HG03460 (cell line): ENCODE measurements around the gene AVL9.

Experiments
- ATAC-seq: cut with Tn5 transposase; IDR thresholded peaks from one replicate; pipeline ENCODE4 v1.9.1; 2021; ENCODE audit not compliant: unreplicated experiment

Gene AVL9

DNA sequence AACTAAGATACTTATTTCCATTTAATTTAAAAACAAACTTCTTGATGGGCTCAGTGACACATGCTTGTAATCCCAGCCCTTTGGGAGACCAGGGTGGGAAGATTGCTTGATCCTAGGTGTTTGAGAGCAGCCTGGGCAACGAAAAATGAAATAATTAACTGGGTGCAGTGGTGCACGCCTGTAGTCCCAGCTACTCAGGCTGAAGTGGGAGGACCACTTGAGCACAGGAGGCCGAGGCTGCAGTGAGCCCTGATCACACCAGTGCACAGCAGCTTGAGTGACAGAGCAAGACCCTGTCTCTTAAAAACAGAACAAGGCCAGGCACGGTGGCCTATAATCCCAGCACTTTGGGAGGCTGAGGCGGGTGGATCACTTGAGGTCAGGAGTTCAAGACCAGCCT lies 37.4 kb downstream of the AVL9 start:
- ATAC-seq = no peak

DNA sequence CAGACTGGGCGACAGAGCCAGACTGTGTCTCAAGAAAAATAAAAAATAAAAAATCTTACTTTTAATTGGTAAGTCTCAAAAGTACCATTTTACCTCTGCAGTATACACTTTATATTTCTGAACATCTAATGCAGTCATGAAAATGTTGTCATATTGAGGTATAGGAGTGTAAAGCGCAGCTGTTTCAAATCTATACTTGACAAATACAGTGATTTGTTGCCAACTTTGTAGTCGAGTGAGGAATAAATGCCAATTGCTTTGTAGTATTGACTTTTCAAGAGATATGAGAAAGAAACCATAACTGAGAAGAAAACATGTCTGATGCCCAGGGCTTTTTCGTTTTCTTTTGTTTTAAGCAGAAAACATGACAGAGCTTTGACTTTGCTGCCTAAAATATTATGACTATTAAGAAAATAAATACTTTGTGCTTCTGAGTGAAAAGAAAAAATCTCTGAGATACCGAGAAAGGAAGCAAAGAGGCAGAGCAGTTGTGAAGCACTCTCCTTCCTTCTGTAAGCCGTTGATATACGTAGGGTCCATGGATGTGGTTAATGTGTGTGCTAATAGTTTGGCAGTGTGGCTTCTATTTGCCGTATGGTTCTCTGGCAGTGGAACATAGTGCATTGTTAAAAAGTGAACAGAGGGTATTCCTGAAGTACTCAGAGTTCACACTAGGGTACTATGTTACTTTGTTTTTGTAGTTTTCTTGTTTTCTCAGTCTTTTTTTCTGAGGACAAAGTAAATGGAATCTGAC lies 38.2 kb downstream of the AVL9 start:
- no peak for ATAC-seq

DNA sequence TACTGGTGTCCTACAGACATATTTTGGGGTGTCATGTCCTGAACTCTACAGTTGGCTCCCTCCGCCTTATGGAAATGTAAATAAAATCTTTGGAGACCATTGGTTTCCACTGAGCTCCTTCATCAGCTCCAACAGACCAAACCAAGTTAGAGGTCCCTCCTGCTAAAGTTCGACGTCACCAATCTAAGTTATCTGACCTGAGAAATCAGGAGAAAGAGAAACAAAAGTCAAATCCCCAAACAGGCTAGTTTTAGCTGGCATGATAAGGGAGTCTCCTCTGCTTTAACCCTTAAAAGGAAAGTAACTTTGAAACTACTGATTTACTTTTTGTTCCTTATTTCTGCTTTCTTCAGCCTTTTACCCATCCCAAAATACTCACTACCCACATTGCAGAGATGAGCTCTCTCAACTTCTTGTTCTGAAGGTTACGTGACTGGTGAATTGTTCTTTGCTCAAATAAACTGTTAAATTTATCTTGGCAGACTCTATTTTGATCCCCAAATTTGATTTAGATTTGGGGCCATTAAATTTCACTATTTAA lies 39.9 kb downstream of the AVL9 start:
- no peak for ATAC-seq

DNA sequence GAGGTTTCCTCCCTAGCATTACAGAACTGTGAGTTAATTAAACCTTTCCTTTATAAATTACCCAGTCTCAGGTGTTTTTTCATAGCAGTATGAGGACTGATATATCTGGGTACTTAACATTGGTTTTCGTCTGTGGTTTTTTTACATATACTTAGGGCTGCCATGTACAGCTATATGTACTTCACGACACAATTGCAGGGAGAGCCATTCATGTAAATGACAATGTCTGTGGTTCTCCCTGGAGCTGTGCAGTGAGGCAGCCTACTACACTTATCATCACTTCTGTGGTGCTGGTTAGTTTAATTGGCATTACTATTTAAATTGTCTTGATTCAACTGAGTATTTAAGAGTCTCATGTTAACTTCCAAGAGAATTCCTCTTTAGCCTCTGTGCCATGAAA lies 40.7 kb downstream of the AVL9 start:
- no peak for ATAC-seq

DNA sequence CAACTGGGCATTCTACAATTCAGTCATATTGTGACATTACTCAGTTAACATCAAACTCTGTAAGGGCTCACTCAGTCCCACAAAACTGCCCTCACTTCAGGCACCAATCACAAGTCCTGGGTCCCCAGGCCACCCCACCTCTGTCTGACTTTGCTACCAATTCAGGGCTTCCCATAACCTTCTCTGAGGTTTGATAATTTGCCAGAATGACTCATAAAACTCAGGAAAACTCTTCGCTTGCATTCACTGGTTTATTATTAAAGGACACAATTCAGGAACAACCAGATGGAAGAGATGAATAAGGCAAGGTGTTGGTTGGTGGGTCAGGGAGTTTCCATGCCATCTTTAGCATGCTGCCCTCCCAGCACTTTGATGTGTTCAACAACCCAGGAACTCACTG lies 41.3 kb downstream of the AVL9 start:
- ATAC-seq = no peak

DNA sequence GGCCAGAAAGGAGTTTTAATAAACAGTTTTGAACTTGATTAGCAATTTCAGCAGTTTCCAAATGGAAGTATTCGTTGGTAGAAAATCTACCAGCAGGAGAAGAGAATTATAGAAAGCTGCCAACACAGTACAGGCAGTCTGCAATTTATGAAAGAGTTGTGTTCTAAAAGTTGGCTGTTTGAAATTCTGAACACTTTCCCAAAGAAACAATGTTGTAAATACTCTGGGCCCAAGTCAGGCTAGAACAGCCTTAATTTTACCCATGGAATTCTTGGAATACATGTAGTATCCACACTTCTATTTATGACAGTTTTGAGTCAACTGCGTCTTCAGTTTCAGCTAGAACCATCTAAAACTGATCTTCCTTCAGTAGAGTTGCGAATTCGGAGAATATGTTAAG lies 42.5 kb downstream of the AVL9 start:
- no peak for ATAC-seq

DNA sequence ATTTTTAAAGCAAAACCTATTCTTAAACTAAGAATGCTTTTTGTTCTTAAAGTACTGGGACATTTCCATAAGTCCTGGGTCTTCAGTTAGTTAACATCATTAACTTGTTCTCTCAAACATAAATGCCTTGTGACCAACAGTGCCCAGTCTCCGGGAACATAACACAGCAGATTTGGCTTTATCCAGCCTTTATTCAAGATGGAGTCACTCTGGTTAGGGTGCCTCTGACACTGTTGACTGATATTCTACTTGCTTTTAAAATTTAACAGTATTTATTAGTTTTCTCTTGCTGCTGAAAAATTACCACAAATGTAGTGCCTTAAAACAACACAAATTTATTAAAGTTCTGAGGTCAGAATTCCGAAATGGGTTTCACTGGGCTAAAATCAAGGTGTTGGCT lies 44.1 kb downstream of the AVL9 start:
- ATAC-seq = no peak

DNA sequence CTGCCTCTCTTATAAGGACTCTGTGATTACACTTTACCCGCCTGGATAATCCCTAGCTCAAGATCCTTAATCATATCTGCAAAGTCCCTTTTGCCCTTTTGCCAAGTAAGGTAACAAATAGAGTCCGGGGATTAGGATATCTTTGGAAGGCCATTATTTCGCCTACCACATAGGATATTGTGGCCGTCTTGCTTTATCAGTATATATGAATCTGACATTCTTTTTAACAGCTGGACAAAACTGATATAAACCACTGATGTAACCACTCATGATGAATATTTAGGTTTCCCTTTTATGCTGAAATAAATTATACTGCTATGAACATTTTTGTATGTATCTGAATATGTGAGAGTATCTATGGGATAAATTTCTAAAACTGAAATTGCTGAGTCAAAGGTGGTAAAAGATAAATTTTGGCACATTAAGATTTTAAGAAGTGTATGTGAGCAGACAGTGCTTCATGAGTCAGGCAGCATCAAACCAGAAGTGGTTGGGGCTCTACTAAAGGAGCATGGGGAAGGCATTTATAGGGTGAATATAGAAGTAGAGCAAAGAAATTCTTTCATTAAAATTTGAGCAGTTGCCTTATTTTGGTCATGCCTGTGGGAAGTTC lies 44.7 kb downstream of the AVL9 start:
- no peak for ATAC-seq

DNA sequence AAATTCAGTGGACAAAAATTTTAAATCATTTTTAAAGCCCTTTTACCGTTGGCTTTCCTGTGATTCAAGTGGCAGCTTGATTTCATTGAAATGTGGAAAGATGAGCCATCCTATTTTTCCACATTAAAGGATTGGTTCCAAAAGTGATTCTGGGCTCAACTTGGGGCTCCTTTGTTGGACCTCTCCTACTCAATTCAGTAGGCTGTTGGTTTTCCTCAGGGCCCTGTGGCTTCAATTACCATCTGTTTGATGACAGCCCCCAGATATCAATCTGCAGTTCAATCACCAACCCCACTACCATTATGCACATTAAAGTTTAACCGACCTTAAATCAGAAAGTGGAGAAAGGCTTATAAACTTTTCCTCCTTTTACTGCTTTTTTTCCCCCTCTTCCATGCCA lies 47.3 kb downstream of the AVL9 start:
- ATAC-seq = no peak

DNA sequence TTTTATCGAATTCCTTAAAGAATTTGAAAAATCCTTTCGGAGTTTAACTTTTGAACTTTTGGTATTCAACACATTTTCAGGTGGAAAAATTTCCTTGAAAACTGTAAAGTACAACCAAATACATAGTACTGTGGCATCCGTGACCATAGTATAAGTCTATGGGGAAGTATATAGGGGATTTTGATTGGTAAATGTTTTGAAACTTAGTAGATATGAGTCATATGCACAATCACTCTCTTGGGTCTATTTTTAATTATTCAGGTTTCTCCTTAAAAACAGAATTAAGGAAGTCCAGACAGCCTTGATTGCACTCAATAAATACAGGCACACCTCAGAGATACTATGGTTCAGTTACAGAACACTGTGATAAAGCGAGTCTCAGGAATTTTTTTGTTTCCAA lies 64.2 kb downstream of the AVL9 start:
- ATAC-seq = no peak

DNA sequence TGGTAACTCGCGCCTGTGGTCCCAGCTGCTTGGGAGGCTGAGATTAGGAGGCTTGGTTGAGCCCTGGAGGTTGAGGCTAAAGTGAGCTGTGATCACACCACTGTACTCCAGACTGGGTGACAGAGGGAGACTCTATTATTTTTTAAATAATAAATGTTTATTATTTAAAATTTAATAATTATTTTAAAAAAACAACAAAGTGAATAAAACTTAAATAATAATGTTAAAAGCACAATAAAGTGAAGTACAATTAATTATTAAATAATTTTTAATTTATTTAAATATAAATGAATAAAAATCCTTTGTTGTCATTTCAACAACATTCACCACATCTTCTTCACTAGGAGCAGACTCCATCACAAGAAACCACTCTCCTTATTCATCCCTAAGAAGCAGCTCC lies 64.8 kb downstream of the AVL9 start:
- ATAC-seq = no peak

DNA sequence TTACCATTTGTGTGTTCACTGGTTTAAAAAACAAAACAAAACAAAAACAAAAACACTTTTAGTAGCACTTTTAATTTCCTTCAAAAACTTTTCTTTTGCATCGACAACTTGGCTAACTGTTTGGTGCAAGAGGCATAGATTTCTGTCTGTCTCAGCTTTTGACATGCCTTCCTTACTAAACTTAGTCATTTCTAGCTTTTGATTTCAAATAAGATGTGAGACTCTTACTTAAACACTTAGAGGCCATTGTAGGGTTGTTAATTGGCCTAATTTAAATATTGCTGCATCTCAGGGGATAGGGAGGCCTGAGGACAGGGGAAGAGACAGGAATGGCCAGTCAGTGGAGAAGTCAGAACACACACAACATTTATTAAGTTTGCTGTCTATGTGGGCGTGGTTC lies 66.3 kb downstream of the AVL9 start:
- ATAC-seq = no peak

DNA sequence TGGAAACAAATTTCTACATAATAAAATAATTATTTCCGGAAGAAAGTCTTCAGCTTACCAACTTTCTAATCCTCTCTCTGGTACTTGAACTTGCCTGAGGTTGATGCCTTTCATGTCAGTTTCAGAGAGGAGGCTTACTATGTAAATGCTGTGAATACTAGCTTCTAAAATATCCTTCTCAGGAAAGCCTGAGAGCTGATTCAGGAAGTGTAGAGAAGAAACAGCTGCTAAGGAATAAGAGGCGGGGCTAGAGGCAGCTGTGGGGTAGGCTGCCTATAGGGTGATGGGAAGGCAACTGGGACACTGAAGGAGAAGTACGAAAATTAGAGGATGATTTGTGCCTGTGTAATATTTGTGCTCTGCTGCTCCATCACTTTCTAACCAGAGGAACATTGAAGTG lies 69.3 kb downstream of the AVL9 start:
- ATAC-seq = no peak

DNA sequence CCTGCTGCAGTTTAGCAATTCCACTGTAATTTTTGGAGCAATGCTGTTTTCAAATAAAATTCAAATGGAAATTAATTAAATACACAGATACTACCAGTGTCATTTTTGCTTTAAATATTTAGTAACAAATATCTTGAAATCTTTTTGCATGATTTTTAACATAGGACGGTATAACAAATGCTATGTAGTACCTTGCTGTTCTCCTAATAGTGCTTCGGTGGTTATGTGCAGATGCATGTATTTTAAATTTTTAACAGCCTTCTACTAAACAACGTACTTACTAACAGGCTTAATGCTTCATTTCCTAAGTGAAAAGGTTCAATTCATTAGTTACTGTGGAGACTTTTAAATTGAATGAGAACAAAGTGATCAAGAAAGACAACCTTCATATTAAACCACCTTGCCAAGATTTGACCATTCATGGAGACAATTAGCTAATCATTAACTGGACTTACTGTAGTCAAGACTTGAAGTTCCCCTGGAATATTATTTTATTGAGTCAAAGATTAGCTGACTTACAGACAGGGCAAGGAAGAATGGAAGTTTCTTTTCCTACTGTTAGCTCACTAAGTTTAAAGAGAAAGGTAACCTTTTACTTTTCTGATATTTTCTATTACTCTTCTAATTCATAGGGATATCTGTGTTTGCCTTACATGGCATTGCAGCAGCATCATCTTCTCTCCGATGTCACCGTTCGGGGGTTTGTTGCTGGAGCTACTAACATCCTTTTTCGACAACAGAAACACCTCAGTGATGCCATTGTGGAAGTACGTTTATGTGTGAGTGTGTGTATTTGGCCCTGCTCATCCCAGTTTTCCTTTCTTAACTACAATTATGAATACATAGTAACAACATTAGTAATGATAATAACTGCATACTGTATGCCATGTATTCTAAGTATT lies 74.3 kb downstream of the AVL9 start:
- no peak for ATAC-seq

DNA sequence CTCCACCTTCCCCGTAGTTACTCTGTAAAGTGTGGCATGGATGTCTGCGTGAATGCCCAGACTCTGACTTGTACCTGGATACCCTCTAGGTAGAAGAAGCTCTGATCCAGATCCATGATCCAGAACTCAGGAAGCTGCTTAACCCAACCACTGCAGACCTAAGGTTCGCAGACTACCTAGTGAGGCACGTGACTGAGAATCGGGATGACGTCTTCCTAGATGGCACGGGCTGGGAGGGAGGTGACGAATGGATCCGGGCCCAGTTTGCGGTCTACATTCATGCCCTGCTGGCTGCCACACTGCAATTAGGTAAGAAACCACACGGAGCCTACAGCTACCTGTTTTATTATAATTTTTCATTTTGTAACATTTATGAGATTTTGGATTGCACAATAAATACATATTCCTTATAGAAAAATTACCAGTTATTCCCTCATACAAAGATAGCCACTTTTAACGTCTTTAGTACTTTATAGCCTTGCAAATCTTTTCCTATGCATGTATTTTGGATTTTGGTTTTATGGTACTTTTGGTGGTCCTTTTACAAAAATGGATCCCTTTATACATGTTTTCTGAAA lies 77.9 kb downstream of the AVL9 start:
- ATAC-seq = no peak

DNA sequence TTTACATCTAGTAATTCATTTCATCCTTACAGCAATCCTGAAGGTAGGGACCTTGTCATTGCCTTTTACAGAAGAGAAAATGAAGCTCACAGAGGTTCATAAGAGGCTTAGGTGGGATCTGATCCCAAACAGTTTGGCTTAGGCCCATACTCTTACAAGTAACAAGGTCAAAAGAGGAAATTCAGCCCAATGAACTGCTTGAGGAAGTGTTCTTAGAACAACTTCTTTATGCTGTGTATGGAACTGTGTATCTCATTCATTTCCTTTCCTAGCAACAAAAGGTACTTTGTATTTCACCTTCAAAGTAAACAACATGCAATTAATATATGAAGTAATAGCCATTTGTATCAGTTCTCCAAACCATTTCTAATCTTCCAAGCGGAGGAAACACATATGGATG lies 79.3 kb downstream of the AVL9 start:
- no peak for ATAC-seq

DNA sequence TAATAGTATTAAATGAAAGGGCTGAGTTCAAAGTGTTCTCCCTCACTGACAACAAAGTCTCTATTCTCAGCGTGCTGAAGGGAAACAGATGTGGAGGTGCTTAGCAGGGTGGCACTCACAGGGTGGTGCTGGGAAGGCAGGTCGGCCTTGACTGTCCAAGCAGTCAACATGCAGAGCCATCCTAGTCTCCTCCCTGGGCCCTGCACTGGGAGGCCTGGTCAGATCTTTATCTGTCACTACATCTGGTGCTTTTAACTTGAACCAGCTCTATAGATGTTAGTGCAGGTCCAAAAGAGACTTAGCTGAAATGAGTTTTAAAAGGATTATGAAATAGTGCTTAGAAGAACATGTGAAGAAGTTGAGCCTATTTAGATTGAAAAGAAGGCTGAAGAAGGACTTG lies 82.1 kb downstream of the AVL9 start:
- no peak for ATAC-seq

DNA sequence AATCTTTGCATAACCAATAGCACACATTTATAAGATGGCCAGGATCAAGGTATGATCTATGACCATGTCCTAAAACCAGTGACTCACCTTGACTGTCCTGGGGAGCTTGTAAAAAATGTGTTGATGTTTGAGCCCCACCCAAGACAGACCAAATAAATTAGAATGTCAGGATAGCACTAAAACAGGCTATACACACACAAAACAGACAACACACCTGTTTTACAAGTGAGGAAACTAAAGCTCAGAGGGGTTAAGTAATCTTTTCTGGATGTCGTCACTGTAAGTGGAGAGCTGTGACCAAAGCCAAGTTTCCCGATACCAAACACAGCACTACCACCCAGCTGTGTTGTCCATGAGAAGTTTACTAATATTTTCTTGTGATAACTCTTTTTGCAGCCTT lies 84.5 kb downstream of the AVL9 start:
- no peak for ATAC-seq

DNA sequence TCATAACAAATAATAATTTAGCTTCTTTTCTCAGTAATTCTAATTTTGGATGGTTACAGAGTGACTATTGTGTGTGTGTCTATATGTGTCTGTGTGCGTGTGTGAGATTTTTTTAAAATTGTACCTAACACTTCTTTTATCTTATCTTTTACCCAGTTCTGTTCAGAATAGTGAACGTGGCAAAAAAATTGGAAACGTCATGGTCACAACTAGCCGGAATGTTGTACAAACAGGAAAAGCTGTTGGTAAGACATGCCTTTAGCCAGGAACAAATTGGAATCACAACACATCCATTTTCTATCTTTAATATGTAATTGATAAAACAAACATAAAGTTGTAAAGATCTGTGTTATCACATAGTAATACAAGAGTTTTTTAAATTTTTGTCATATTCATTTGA lies 85.4 kb downstream of the AVL9 start:
- no peak for ATAC-seq

DNA sequence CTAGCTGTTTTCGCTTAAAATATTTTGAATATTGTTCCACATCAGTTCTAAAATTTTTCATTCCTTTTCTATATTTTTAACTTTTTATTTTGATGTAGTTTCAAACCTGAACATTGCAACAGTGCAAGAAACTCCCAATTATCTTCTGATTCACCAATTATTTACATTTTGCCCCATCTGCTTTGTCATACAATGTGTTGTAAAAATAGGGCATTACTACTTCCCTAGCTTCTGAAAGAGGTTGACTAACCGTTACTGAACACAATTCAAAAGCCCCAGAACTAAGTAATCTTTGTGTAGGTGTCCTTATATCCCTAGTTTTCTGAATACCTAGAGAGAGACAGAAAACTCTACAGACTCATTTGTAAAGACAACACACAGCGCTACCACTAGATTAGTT lies 86.7 kb downstream of the AVL9 start:
- ATAC-seq = no peak

DNA sequence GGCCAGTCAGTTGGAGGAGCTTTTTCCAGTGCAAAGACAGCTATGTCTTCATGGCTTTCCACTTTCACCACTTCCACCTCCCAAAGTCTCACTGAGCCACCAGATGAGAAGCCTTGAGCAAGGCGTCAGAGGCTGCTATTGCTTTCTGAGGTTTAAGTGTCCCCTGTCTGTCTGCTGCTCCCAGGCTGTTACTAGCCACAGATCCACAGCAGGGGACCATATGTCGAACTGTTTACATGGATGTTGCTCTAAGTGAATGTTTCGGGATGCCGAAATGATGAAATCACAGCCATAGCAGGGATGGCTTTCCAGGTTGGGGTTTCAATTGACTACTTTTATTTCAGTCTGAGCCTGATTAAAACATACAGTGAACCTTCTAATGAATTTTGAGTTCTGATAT lies 88.5 kb downstream of the AVL9 start:
- no peak for ATAC-seq
